HEK293 (cell line): Measurements from ENCODE around the gene PTPN20.
"Not testable (repeated sequence)": the region's sequence is repeated elsewhere in the genome, so short reads cannot be mapped to it uniquely, and the experiment has no call there.

Experiments used
- CTCF ChIA-PET: fragments of 350-600 bp; formaldehyde crosslinking; extraction: SDS; loops from one replicate; lab custom pipeline; 2021; ENCODE audit warnings: antibody characterized with exemption; lab: Yijun Ruan, JAX
- POLR2A ChIA-PET: fragments of 300-600 bp; formaldehyde crosslinking; extraction: SDS; loops from one replicate; lab custom pipeline; 2020; ENCODE audit warnings: antibody characterized with exemption, inconsistent platforms; lab: Yijun Ruan, JAX
- H3K27ac ChIP-seq: fragments of 200-500 bp; sonication (Bioruptor generic); 2 replicates; pipeline ENCODE4 v1.5.1; 2014; ENCODE audit warnings: low read depth, low read length, control low read depth, inconsistent platforms; ENCODE audit errors: extremely low read depth
- H3K36me3 ChIP-seq, 2 experiments: fragments of 200-500 bp in 1 of 2; sonication (Bioruptor generic) in 1 of 2; 1 replicate in 1 of 2; 2 replicates in 1 of 2; pipeline ENCODE4 v1.5.1; 2014 to 2017; ENCODE audit warnings: inconsistent platforms in 2 of 2, low read length in 2 of 2; ENCODE audit not compliant: control insufficient read depth in 2 of 2, insufficient read depth in 1 of 2
- H3K4me1 ChIP-seq: fragments of 200-500 bp; sonication (Bioruptor generic); 2 replicates; pipeline ENCODE4 v1.5.1; 2014; ENCODE audit warnings: mild to moderate bottlenecking, low read length, inconsistent platforms; ENCODE audit not compliant: control insufficient read depth, insufficient read depth
- H3K4me3 ChIP-seq: 2 replicates; pipeline ENCODE4 v1.5.1; 2011; ENCODE audit warnings: low read depth, mild to moderate bottlenecking, control low read depth, low read length, moderate library complexity
- H3K9me3 ChIP-seq: fragments of 200-500 bp; sonication (Bioruptor generic); 2 replicates; pipeline ENCODE4 v1.5.1; 2014; ENCODE audit warnings: low read depth, low read length, inconsistent platforms; ENCODE audit not compliant: control insufficient read depth, insufficient read depth
- SCRT2 ChIP-seq: fragments of 450-650 bp; formaldehyde crosslinking; IDR thresholded peaks from 2 replicates; pipeline ENCODE4 v1.5.1; 2016; ENCODE audit warnings: missing biosample characterization, missing genetic modification characterization

The PTPN20 gene

DNA sequence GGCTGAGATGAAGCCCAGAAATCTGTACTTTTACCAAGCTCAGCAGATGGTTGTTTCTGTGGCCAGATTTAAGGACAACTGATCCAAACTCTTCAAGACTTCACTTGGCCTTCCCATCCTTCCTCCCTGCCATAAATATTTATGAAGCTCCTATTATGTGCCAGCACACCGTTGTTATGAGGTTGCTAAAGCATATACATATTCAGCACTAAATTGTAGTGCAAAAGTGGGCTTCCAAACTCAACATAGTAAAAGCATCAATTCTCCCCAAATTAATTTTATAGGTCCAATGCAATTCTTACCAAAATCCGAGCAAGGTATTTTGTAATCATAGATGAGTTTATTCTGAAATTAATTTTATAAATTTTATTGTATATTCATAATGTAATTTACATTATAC, 10.0 kb upstream of the PTPN20 start:
- H3K4me3 ChIP-seq, H3K4me1 ChIP-seq, POLR2A ChIA-PET, H3K27ac ChIP-seq, H3K36me3 ChIP-seq, H3K9me3 ChIP-seq, CTCF ChIA-PET: not testable (repeated sequence)

DNA sequence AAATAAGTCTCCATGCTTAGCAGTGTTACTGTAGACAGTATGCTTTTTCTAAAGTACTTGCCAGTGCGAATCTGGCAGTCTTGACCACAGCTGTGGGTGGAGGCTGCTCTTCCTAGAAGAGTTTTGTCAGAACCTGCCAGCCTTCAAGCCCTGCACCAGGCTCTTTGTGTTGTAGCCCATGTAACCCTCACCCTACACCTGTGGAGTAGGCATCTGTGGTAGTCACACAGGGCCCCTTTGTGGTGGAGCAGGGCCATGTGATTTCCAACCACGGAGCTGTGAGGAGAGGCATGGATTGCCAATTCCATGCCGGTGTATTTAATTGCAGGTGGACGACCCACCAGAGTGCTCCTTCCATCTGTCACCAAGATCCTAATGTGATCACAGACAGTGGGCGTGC, 7.4 kb upstream of the PTPN20 start:
- H3K9me3 ChIP-seq, H3K36me3 ChIP-seq, H3K27ac ChIP-seq, CTCF ChIA-PET, POLR2A ChIA-PET, H3K4me1 ChIP-seq, H3K4me3 ChIP-seq: not testable (repeated sequence)

DNA sequence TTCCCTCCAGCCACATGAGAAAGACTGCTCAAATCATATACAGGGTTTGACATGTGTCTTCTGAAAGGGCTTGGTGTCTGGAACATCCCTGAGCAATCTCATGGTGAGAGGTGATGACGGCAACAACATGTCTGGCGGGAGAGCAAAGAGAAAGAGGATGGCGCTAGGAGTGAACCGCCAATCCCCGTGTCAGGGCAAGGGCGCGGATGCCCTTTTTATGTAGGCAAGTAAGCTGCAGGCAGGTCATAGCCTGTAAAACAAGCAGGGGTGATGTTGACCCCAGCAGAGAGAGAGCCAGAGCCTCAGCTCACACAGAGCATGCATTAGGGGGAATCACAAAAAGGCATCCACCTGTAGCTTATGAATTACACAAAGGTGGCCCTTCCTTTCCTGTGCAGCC, 4.9 kb upstream of the PTPN20 start:
- H3K4me3 ChIP-seq, H3K27ac ChIP-seq, CTCF ChIA-PET, POLR2A ChIA-PET, H3K4me1 ChIP-seq, H3K36me3 ChIP-seq, H3K9me3 ChIP-seq: not testable (repeated sequence)
- 0 out of 2 replicates have a peak, but pooled peaks have one; percentile 13 for TF ChIP-seq SCRT2 (tag by site-specific recombination)

DNA sequence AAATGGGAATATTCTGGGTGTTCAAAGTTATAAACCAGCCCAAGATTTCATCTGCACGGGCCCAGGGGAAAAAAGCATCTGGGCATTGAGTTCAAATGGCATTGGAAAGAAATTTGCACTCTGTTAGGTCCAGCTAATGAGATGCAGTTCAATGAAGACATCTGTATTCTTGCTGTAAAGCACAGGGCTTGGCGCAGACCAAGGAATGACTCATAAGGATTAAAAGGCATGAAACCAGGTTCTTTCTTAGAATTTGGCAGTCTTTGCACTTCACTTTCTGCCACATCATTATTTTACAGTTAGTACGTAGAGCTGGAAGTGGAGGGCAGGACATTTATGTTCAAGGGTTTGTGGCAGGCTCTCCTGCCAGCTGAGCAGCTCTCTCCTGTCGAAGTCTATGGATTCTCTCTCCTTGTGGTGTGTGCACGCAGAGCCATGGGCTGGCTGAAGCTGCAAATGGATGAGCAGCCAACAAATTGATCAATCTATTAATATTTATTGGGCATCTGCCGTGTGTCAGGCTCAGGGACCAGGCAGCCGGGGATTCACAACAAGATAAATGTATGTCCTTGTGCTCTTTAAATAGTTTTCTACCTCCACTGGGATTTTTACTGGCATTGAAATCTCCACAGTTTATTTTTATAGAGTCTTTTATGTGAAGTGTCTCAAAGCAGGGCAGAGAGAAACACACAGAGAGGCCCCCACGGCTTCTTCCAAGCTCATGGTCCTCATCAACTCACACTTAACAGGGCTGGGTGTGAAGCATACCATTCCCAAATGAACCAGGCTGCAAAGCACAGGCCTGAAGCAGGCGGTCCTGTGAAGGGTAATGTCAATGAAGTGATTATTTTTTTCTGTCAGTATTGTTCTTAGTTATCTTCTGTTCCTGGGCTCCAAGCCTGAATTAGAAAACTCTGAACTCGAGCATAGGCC, 3.8 kb upstream of the PTPN20 start:
- H3K4me1 ChIP-seq, H3K4me3 ChIP-seq, H3K27ac ChIP-seq, POLR2A ChIA-PET, CTCF ChIA-PET, H3K36me3 ChIP-seq, H3K9me3 ChIP-seq: not testable (repeated sequence)

DNA sequence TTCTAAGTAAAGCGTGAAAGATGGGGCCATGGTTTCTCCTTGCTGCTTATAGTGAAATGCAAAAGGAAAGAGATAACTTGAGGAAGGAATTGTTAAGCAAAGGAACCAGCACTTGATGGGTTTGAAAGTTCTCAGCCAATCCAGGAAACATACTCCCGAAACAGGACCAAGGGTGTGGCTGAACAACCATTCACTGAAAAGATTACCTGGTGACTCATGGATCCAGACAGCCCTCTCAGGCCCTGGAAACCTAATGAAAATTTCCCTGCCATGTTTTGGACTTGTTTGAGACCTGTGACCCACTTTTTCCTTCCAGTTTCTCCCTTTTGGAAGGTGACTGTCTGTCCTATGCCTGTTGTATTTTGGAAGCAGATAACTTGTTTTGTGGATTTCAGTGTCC, 11.3 kb downstream of the PTPN20 start:
- POLR2A ChIA-PET, CTCF ChIA-PET, H3K36me3 ChIP-seq, H3K4me1 ChIP-seq, H3K27ac ChIP-seq, H3K9me3 ChIP-seq, H3K4me3 ChIP-seq: not testable (repeated sequence)

DNA sequence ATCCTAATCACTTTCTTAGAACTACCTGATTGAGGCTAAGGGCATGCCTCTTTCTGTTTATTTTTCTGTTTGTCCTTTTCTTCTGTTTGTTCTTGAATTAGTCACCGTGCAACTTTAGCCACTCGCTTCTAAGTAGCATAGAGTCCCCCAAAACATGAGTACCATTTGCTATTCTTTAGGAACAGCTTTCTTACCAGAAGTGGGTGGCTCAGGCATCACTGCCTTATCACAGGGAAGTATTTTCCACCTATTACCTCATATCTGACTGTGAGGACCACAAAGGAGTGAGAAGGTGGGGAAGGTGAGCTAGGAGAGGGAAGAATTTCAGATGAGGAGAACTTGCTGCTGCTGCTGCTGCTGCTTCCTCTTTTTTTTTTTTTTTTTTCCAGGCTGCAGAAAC, 13.9 kb downstream of the PTPN20 start:
- CTCF ChIA-PET, POLR2A ChIA-PET, H3K27ac ChIP-seq, H3K4me3 ChIP-seq, H3K36me3 ChIP-seq, H3K9me3 ChIP-seq, H3K4me1 ChIP-seq: not testable (repeated sequence)

DNA sequence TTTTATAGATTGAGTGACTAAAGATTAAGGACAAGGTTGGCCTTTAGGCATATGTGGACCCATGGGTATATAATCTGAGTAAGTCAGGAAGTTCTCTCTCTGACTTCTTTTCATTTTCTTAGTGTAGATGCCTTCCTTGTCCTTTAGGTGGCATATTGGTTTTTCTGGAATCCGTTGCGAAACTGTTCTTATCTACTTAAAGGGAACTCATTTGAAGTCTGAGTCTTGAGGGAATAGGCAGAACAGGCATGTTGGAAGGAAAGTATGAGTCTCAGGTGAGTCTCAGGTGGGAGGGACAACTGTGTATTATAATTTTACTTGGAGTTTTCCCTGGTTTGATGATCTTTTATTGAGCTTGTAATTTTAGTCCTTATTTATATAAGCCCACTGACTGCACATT, 14.6 kb downstream of the PTPN20 start:
- H3K4me3 ChIP-seq, H3K4me1 ChIP-seq, H3K27ac ChIP-seq, H3K9me3 ChIP-seq, H3K36me3 ChIP-seq, POLR2A ChIA-PET, CTCF ChIA-PET: not testable (repeated sequence)

DNA sequence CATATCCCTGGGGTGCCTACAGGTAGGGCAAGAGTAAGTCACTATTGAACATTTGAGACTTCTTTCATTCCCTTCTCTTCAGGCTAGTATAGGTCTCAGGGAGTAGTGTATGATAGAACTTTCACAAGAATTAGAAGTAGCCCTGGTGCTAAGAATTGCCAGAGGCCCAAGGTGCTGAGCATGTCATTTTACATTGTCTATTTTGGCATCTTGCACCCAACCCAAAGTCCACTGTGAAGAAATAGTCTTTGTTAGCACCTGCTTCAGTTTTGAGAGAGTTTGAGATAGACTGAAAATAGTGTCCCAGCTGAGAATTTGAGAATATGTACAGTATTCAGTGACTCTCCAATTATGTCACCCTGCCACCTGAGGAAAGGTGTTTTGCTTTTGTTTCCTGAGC, 17.6 kb downstream of the PTPN20 start:
- CTCF ChIA-PET, POLR2A ChIA-PET, H3K27ac ChIP-seq, H3K4me3 ChIP-seq, H3K36me3 ChIP-seq, H3K4me1 ChIP-seq, H3K9me3 ChIP-seq: not testable (repeated sequence)

DNA sequence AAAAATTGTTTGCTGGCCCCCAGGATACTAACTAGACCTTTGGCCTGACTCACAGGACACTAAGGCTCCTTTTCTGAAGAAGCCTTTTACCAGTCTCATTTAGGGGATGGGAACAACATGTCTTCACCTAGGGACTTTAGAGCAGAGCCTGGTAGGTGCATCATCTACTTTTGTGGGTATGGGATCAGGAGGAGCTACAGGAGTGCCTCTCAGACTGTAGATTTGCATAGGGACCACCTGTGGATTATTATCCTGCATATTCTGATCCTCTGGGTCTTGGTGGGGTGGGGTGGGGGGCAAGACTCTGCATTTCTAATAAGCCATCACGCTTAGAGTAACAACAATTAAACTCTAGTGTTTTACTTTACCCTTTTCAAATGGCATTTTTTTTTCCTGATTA, 21.2 kb downstream of the PTPN20 start:
- POLR2A ChIA-PET, CTCF ChIA-PET, H3K4me3 ChIP-seq, H3K4me1 ChIP-seq, H3K36me3 ChIP-seq, H3K27ac ChIP-seq, H3K9me3 ChIP-seq: not testable (repeated sequence)

DNA sequence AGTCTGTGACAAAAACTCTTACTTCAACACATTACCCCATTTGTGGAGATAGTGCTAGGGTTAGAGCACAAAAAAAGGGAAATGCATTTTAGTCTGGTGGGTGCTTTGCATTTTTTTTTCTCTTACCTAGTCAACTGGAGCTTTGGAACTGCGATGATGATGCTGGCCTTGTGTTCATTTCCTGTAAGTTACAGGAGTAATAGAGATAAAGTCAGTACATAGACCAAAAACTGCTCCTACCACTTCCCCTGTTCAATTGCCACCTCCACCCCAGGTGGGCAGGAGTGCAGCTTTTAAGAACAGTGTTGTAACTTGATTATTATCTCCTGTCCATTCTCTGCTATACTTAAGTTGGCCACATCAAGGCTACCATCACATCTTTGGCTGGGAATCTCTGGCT, 29.9 kb downstream of the PTPN20 start:
- H3K4me3 ChIP-seq, POLR2A ChIA-PET, H3K4me1 ChIP-seq, H3K9me3 ChIP-seq, CTCF ChIA-PET, H3K27ac ChIP-seq, H3K36me3 ChIP-seq: not testable (repeated sequence)

DNA sequence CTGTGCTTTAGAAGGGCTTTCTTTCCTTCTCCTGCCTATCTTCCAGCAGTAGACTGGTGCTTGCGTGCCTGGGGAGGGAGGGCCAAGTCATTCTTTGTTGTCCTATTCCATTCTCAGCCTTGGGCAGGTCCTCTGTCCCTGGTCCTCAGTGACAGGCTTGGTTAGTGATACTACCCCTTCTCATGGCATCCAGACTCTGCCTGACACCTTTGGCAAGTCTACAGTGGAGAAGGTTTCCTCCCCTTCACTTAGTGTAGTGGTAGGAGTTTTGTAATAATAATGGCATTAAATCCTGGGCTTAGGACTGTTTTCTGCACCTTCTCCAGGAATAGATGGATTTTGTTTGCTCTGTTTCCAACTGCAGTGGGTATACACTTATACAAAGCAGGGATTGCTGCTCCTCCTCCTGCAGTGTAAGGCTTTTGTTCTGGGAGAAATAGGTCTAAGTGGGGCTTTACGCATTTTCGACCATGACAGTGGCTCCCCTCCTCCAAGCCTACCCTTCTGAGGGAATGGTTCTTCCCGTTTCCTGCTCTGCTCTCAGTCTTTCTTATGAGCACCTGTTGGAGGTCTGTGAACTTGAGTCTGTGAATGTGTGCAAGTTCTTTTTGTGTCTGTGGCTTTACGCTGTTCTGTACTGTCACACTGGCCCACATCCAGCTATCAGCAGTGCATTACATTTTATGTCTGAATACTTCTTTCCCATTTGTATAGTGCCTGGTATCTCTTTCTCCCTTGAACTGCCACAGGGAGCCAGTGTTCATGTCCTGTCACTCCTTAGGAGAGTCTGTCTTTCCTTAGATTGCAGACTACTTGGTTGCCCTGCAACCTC, 37.7 kb downstream of the PTPN20 start:
- H3K27ac ChIP-seq, CTCF ChIA-PET, H3K36me3 ChIP-seq, H3K4me3 ChIP-seq, H3K4me1 ChIP-seq, H3K9me3 ChIP-seq, POLR2A ChIA-PET: not testable (repeated sequence)
